Measurements from ENCODE around the gene AGXT2.

DNA sequence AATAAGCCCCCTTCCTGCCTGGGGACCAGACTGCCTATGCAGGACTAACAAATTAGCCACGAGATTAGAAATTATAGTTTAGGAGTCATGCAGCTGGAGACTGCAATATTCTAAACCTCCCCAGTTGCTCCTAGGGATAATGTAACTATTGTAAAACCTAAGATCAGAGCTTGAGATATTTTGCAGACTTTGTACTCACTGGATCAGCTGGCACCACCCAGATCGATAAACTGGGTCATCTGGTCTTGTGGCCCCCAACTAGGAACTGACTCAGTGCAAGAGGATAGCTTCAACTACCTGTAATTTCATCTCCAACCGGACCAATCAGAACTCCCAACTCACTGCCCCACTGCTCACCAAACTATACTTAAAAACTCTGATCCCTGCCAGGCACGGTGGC lies 80.2 kb downstream of the AGXT2 start:
- TF ChIP-seq, protein P1, sequence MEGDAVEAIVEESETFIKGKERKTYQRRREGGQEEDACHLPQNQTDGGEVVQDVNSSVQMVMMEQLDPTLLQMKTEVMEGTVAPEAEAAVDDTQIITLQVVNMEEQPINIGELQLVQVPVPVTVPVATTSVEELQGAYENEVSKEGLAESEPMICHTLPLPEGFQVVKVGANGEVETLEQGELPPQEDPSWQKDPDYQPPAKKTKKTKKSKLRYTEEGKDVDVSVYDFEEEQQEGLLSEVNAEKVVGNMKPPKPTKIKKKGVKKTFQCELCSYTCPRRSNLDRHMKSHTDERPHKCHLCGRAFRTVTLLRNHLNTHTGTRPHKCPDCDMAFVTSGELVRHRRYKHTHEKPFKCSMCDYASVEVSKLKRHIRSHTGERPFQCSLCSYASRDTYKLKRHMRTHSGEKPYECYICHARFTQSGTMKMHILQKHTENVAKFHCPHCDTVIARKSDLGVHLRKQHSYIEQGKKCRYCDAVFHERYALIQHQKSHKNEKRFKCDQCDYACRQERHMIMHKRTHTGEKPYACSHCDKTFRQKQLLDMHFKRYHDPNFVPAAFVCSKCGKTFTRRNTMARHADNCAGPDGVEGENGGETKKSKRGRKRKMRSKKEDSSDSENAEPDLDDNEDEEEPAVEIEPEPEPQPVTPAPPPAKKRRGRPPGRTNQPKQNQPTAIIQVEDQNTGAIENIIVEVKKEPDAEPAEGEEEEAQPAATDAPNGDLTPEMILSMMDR (IDR thresholded peaks at IDR 0.05; ENCODE audit: low read depth, low read length): no peak
- no peak for TF ChIP-seq POLR2A (IDR thresholded peaks at IDR 0.05; ENCODE audit: extremely low read depth, insufficient read length)
